GM18951 (cell line): ENCODE results near the gene MEIS2.

Experiments used
- POLR2A ChIP-seq: IDR thresholded peaks from 4 replicates; pipeline ENCODE4 v1.6.1; 2011; ENCODE audit warnings: mild to moderate bottlenecking; ENCODE audit not compliant: insufficient read length, insufficient read depth; ENCODE audit errors: extremely low read depth
- in situ Hi-C: fragments of 300-500 bp; cut with MboI; formaldehyde crosslinking; loops from one replicate; pipeline ENCODE4 v1.12.0; 2022; ENCODE audit warnings: low sequenced_read_pairs, mixed read lengths, inconsistent platforms; ENCODE audit not compliant: unreplicated experiment

The MEIS2 gene

DNA sequence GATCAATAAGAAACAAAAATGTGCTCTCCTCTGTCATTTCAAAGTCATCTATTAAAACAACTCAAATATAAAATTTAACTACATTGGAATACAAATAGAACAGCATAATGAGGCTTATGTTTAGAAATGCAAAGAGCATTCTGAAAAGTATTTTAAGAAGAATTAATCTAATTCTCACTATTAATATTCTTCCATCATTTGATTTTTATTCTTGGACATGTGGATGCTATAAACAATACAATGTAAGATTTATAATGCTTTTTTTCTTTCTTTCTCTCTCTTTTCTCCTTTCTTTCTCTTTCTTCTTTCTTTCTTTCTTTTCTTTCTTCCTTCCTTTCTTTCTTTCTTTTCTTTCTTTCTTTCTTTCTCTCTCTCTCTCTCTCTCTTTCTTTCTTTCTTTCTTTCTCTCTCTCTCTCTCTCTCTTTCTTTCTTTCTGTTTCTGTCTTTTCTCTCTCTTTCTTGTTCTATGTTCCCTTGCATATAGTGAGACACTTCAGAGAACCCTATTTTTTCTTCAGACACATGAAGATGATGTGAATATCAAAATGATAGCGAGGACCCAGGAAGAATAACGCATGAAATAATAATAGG lies 32.6 kb upstream of the MEIS2 start:
- in situ Hi-C loops, result no loop called here
- TF ChIP-seq POLR2A, result no peak

DNA sequence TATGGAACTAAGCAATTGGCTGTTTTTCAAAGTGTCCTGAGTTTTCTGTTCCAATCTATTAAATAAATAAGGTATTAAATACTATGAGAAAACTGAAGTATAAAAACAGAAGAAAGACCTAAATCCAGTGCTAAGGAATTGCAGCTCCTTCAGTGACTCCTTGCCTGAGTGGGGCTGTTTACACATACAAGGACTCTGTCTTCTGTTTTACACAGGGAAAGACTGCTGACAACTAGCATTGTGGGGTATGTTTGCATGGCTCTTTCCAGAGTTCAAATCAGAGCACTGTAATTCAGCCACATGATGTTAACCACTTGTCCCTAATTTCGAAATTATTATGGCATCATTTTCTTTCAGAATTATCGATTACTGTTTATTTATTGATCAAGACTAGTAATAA lies 31.3 kb upstream of the MEIS2 start:
- no peak for TF ChIP-seq POLR2A
- in situ Hi-C loops, result no loop called here

DNA sequence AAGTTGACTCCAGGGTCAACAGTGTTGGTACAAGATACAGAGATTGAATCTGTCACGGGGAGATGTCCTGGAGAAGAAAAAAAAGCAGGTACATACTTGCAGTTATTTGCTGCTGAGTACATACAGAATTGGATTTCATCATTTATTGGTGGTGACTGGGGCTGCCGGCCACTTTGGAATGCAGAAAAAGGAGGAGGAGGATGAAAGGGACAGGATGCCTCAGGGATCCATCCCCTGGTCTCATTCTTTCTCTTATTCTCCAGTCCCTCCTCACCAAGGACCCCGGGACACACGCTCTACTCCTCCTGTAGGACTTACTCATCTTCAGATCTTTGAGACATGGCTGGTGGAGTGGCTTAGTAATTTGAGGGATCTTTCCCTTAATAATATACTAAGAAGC lies 30.0 kb upstream of the MEIS2 start:
- in situ Hi-C loops, result no loop called here
- no peak for TF ChIP-seq POLR2A

DNA sequence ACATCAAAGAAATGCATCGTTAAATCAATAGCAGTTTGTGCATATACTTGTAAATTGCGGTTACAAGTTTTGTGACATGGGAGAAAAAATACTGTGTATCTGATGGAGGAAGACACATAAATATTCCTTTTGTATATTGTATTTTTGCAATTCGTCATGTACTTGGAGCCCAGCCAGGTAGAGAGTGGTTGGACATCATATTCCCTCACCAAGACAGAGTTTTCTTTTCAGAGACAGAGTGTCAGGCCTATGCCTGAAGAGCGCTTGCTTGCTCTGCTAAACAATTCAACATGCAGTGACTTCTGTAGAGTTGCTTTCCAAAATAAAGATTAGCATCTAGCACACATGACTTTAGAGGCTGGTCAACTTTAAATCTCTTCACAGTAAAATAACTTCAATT lies 24.8 kb upstream of the MEIS2 start:
- TF ChIP-seq POLR2A, result no peak
- in situ Hi-C loops, result no loop called here

DNA sequence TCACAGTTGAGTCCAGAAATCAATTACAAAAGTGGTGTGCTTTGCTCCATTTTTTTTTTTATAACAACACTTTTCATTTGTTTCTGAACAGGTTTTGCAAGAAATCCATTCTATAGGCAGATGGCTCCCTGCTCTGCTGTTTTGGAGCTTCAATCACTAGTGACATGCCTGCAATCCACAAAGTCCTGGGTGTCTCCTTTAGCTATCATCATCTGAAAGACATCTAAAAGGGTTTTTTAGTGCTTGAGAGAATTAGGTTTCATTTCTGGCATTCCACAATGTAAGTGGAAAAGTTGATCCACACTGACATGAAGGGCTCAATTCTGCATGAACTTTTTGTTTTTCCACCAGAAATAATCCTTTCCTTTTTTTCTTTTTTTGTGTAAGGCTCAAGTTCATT lies 24.0 kb upstream of the MEIS2 start:
- in situ Hi-C loops, result loop anchor here (25.0 kb wide), 1 partner anchor 612 kb away; no protein-coding TSS in a partner anchor
- no peak for TF ChIP-seq POLR2A

DNA sequence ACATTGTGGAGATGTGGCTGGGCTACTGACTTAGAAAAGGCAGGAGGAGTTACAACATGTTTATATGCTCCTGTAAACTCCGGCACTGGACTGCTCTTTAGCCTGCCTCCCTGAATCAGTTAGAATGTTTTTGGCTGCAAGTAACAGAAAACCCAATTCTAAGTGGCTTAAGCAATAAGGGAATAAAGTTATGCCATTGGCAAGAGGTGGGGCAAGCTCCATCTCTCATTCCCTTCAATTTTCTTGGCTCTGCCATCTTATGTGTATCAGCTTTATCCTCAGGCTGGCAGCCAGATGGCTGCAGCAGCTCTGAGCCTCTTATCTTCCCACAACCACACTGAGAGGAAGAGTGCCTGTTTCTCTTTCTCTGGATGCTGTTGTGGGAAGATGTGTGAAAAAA lies 22.4 kb upstream of the MEIS2 start:
- in situ Hi-C loops, result loop anchor here (25.0 kb wide), 1 partner anchor 610 kb away; no protein-coding TSS in a partner anchor

DNA sequence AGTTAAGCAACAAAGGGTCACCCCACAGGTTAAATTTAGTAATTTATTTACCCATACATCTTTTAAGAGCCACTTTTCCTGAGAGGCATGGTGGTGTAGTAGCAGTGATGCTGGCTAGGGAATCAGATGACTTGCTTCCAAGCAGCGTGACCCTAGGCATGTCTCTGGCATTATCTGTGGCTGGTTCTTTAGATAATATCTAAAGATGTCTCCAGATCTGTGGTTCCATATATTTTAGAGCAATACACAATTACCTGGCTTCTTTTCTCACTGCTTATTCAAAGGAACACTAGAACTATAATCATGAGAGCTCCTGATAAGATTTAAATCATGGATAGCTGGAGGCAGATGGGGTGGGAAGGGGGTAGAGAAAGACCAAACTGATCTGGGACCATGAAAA lies 21.1 kb upstream of the MEIS2 start:
- in situ Hi-C loops, result loop anchor here (25.0 kb wide), 1 partner anchor 609 kb away; no protein-coding TSS in a partner anchor
- TF ChIP-seq POLR2A, result no peak

More for the DNA sequence above, 22.4 kb upstream of the MEIS2 start:
- no peak for TF ChIP-seq POLR2A

DNA sequence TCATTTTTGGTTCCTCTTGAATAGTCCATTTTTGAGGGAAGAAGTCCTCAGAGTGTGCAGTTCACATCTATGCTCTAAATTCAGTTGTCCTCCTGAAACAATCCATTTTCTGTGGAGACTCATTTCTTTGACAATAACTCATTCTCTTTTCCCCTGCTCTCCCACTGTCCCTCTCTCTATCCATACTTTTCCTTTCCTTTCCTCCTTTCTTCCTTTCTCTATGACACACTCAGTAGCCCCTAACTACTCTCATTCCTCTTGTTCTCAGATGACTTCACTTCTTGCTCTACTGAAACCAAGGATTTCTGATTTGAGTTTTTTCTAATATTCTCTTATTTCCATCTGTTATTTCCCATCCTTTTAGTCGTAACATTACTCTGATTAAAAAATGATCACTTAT lies 16.7 kb upstream of the MEIS2 start:
- in situ Hi-C loops, result loop anchor here (25.0 kb wide), 1 partner anchor 605 kb away; no protein-coding TSS in a partner anchor
- no peak for TF ChIP-seq POLR2A

DNA sequence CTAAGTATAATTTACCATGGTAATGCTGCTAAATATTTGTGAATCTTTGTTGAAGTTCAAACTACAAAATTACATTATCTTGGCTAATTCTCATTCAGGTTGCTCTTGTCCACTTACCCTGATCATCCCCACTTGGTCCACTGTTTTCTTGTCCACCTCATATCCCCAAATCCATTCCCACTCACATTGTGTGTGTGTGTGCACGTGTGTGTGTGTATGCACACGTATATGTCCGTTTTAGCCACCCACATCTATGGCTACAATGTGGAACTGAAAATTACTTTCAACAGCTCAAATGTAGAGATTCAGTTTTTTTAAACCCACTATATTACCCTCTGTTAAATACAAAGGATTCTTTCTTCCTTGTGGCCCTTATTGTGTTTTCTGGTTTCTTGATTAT lies 15.2 kb upstream of the MEIS2 start:
- in situ Hi-C loops, result loop anchor here (25.0 kb wide), 1 partner anchor 603 kb away; no protein-coding TSS in a partner anchor
- TF ChIP-seq POLR2A, result no peak

DNA sequence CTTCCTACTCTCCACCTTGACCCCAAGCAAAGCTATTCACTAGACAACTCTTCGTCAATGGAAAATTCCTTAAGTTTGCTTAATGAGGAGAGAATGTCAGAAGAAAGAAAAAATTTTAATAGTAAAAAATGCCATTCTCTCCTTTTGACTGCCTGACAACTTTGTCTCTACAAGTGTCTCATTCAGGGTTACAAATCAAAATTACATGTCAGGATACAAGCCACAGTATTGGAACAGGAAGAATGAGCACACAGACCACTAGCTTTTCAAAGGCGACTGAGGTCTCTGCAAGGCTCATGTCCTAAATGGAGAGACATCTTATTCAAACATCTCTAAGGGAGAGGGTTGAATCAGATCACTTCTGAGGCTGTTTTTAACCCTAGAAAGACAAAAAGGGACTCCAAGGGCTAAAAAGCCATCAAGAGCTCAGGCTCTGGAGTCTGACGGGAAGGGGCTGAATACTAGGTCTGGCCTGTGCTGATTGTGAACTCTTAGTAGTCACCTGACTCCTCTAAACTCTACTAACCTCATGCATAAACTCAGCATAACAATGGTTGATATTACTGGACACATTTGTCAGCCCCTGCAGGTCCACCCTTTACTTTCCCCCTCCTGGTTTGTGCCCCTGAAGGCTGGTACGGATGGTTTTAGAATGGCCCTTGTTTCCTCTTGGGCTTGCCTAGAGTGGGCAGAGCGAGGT lies 12.8 kb upstream of the MEIS2 start:
- no peak for TF ChIP-seq POLR2A
- in situ Hi-C loops, result loop anchor here (25.0 kb wide), 1 partner anchor 601 kb away; no protein-coding TSS in a partner anchor

DNA sequence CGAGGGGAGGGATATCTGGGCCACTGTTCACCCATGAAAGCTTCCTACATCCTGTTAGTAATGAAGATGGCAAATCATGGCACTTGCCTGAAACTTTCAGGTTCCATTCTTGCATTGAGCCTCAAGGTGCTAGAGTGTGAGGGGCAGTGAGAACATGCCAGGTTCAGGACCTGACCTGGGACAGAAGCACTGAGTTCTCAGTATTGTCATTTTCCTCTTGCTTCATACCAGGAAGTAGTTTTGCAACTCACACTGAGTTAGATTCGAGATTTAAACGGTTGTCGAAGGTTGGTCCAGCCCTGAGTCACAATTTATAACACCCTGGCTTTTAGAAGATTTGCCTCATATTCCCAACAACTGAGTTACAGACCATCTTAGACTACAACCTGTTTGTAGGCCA lies 11.8 kb upstream of the MEIS2 start:
- TF ChIP-seq POLR2A, result no peak

DNA sequence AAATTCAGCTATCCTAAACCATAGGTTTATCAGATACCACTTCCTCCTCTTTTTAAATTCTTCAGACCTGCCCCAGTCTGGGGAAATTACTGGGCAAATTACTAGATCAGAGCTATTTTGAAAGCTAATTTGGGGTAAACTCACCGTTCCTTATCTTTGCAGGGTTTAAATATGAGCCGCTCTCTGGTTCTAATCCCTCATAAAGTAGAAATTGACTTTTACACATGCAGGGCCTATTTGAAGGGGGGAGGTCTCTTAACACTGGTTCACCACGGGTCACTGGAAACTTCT lies 11.0 kb upstream of the MEIS2 start:
- in situ Hi-C loops, result loop anchor here (25.0 kb wide), 1 partner anchor 599 kb away; no protein-coding TSS in a partner anchor
- TF ChIP-seq POLR2A, result no peak

More for the DNA sequence above, 11.8 kb upstream of the MEIS2 start:
- in situ Hi-C loops, result loop anchor here (25.0 kb wide), 1 partner anchor 600 kb away; no protein-coding TSS in a partner anchor

DNA sequence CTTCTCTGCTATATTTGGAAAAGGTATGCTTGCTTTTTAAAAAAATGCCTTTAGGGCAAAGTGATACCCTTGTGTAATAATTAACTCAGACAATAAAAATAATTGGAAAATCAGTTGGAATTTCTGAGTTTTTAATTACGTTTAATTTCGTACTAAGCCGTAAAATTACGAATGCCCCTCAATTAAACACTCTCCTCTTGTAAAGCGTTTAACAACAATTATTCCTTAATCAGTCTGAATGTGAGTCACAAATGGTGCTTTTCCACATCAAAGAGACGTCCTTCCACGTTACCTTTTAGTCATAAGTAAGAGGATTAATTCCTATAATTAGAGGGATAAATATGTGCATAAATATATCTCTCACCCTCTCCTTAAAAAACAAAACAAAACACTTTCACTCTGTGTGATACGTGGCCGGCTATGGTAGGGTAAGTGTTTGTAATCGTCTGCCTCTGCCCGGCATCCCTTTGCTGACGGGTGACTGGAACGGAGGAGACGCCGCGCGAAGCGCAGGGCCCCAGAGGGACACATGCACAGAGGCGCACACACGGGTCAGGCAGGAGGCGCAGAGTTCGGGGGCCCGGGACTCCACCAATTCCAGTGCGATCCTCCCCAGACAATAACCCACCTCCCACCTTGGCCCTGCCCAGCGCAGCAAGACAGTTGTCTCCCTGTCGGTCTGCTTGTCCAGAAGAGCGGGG lies 9.7 kb upstream of the MEIS2 start:
- TF ChIP-seq POLR2A, result no peak
- in situ Hi-C loops, result loop anchor here (10.0 to 25.0 kb wide), 2 partner anchors 225 to 598 kb away; no protein-coding TSS in a partner anchor
